Tongue (tissue), 3 donors: ENCODE measurements around the gene DENND5A. TPM values are rescaled to one million over a fixed set of nuclear protein-coding genes. Genes with fewer than 3 reads are reported as not detected.

Source experiments
- DNase-seq: peaks from one replicate; pipeline ENCODE4 v3.0.0-alpha.2; 2015
- small RNA-seq: library from RNA; depleted of rRNA; stranded (forward); fragments of <200 nt; gene quantifications from one replicate; pipeline ENCODE3, GENCODE V24; 2014; ENCODE audit warnings: low replicate concordance
- total RNA-seq: library from RNA; depleted of rRNA; stranded (reverse); fragments of >200 nt; gene quantifications from one replicate; pipeline ENCODE4 v1.2.3, GENCODE V29; 2014

The DENND5A gene
- total RNA-seq, 1 donor from 2014 or later, result 124 TPM

- DNase-seq, result peak; percentile 28
Measured at GRCh38 chr11:9095421-9095820, 169.7 kb downstream of the DENND5A start.

DNA sequence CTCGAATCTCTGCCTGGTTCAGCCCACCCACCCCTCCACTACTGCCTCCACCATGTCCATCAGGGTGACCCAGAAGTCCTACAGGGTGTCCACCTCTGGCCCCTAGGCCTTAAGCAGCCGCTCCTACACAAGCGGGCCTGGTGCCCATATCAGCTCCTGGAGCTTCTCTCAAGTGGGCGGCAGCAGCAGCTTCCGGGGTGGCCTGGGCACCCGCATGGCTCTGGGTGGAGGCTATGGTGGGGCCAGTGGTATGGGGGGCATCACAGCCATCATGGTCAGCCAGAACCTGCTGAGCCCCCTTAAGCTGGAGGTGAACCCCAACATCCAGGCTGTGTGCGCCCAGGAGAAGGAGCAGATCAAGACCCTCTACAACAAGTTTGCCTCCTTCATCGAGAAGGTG, 170.7 kb downstream of the DENND5A start:
- no peak for DNase-seq

DNA sequence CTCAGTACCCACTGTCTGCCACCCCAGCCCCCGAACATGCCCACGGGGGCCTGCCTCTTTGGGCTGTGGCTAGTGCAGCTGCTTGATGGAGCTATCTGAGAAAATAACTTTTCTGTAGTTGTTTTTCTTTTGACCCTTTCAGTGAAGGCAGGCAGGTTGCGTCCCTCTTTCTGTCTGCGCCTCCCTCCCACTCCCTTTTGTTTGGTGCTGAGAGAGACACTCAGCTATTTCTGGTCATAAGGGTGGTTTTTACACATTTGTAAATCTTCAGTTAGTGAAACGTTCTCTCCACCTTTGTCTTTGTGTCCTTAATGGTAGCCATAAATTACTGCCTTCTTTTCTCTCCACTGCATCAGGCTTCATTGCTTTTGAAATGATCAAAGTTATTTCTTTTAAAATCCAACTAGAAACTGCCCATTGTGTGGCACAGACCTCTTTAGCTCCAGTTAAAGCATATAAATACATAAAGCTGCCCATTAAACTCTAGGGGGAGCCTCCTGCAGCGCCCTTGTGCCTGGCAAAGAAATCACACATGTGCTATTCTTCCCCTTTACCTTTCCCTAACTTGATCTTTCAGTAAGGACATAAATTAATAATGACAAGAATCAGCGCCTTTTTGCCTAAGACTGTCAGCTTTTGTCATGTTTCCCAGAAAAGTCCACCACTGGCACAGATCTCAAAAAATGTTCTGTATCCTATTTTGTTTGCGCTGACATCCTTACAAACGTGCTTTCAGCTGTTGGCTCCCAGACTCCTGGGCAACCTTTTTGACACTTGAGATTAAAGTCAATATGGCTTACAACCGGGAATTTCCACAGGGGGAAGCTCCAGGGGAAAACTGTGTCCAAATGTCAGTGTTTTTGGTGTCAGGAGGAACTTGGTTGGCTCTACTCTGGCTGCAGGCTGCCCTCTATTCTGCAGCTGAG, 172.0 kb downstream of the DENND5A start:
- DNase-seq, result no peak

GRCh38 chr11:9092072-9092471, 173.1 kb downstream of the DENND5A start:
- DNase-seq, result no peak

DNA sequence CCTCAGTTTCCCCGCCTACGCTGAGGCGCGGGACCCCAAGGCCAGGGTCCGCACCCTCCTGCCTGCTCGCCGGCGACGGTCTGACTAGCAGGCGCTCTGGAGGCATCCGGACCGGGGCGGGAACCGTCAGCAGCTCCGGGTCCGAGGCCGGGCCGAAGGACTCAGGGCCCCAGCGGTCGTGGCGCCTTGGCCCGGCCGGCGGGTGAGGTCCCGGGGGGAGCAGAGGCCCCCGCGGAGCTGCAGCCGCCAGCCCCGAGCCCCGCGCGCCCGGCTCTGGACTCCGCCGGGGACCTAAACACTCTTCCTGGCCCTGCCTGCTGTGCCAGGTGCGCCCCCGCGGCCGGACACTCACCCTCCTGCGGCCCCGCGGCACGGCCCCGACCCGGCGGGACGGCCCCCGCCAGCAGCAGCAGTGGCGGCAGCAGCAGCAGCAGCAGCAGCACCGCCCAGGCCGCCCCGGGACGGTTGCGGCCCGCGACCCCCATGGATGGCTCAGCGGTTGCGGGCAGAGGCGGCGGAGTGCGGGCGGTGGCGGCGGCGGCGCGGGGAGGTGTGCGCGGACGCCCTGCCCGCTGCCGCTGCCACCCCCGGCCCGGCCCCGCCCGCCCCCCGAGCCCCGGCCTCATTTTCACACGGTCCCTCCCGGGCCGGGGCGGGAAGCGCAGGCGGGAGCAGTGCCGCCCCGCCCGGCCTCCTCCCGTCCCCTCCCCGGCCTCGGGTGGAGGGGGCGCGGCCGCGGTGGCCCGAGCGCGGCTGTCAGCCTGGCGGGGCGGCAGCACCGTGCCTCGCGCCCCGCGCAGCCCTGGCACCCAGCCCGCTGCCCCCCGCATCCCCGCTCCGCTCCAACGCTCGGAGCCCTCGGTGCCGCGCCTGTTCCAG, 173.9 kb downstream of the DENND5A start, which contains the start of gene SCUBE2:
SCUBE2 (minus strand) TSS at position 556 of the 879 bp plus-strand sequence; CDS start at position 485, 71 bp downstream.
- DNase-seq, result no peak

GRCh38 chr11:9090488-9091043, 174.6 kb downstream of the DENND5A start:
- DNase-seq, result no peak

GRCh38 chr11:9089636-9090035, 175.5 kb downstream of the DENND5A start:
- no peak for DNase-seq

DNA sequence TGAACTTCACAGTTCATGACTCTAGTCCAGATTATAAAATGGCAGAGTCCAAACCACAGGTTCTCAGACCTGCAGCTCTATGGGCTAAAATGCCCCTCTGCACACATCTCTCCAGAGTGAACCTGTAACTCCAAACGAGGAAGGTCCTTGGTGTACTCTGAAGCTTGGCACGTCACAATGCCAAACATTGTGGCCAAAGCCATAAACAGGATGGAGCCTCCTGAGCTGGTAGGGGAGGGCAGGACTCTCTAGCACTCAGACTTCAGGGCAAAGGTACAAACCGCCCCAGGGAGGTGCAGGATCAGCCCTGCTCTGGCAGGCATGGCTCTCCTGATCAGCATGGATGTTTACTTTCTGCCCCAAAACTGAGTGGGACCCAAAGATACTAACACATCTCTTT, 176.1 kb downstream of the DENND5A start:
- DNase-seq, result no peak

Small RNA genes lying within 50 kb of the gene (small RNA-seq; reads per million reads assigned to genes)
- 0.18 reads per million, percentile 16 among the genes with 10 or more reads in this experiment for gene MIR5691
- not detected for gene RF00017

Other genes starting within 250 kb of the DENND5A start
- gene SCUBE2, start 173.8 kb downstream of the DENND5A start, total RNA-seq, result 53.9 TPM
- 54.6 TPM for gene TMEM41B, start 49.2 kb upstream of the DENND5A start, total RNA-seq
- 144 TPM for gene IPO7, start 119.3 kb upstream of the DENND5A start, total RNA-seq
- 29.3 TPM for gene ZNF143, start 195.7 kb upstream of the DENND5A start, total RNA-seq